Epithelial cell of esophagus (primary cell): Measurements from ENCODE around the gene IDUA.

Experiments
- DNase-seq: peaks from one replicate; pipeline ENCODE4 v3.0.0; 2010; ENCODE audit warnings: low read depth
- H3K4me3 ChIP-seq: 2 replicates; pipeline ENCODE4 v1.5.1; 2011; ENCODE audit warnings: mild to moderate bottlenecking, low read length, control low read depth
- TF ChIP-seq, protein P1 (sequence below): IDR thresholded peaks from 2 replicates; pipeline ENCODE4 v1.5.1; 2011; ENCODE audit warnings: low read depth, mild to moderate bottlenecking, low read length, control low read depth, inconsistent platforms; ENCODE audit not compliant: insufficient read depth; ENCODE audit errors: missing control alignments

IDUA gene

DNA sequence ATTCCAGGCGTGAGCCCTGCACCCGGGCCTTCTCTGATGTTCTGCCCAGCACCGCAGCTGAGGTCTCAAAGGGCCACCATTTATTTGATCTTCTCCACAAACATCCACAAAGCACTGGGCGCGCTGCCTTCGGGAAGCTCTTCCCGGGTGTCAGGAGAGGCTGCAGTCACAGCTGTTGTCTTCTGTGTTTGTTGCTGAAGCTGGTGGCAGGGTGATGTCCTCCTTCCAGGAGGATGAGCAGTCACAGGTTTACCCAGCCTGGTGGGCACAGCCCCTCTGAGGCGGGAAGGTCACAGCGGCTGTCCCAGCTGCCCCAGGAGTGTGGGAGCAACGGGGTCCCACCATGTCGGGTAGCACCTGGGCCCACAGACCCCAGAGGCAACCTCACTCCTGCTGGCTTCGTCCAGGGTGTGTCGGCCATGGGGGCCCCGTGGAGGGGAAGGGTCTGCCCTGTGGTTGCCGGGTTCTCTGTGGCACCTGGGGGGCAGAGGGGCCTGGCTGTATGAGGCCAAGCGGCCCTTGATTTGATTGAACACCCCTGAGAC lies 52.2 kb downstream of the IDUA start:
- TF ChIP-seq, protein P1, sequence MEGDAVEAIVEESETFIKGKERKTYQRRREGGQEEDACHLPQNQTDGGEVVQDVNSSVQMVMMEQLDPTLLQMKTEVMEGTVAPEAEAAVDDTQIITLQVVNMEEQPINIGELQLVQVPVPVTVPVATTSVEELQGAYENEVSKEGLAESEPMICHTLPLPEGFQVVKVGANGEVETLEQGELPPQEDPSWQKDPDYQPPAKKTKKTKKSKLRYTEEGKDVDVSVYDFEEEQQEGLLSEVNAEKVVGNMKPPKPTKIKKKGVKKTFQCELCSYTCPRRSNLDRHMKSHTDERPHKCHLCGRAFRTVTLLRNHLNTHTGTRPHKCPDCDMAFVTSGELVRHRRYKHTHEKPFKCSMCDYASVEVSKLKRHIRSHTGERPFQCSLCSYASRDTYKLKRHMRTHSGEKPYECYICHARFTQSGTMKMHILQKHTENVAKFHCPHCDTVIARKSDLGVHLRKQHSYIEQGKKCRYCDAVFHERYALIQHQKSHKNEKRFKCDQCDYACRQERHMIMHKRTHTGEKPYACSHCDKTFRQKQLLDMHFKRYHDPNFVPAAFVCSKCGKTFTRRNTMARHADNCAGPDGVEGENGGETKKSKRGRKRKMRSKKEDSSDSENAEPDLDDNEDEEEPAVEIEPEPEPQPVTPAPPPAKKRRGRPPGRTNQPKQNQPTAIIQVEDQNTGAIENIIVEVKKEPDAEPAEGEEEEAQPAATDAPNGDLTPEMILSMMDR, result no peak
- no peak overlapping the region for H3K4me3 ChIP-seq
- no peak for DNase-seq

DNA sequence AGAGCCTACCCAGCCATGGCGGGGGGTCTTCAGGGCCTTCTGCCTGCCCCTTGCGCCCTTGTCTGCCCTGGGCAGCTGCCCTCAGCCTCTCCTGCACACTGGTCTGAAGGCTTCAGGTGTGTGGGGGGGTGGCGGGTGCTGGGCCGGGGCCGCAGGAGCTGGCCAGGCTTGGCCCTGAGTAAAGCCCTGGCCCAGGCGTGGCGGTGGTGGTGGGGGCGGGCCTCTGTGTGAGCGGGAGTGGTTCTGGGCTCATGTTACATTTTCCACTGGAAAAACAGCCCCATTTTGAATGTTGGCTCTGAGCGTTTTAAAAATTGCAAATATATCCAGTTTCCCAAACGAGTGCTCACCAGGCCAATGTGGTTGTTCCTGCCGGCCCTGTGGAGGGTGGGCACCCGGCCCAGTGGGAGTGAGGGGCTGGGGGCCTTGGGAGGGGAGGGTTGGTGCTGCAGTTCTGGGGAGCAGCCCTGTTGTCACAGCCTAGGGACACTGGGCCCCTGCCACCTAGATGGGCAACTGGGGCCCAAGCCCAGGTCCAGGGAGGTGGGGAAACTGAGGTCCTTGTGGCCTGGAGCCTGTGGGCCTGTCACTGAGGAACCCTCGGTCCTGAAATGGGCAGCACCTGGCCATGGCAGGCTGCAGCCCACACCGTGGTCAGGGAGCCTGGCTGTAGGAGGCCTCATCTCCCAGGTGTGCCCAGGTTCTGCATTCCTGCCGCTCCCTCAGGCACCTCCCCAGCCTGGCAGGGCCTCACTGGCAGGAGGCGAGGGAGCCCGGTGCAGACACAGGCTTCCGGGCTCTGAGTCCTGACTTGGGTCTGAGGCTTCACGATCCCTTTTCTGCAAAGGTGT lies 52.9 kb downstream of the IDUA start:
- H3K4me3 ChIP-seq, result no peak overlapping the region
- TF ChIP-seq, protein P1, result no peak
- peak; percentile 53 for DNase-seq

DNA sequence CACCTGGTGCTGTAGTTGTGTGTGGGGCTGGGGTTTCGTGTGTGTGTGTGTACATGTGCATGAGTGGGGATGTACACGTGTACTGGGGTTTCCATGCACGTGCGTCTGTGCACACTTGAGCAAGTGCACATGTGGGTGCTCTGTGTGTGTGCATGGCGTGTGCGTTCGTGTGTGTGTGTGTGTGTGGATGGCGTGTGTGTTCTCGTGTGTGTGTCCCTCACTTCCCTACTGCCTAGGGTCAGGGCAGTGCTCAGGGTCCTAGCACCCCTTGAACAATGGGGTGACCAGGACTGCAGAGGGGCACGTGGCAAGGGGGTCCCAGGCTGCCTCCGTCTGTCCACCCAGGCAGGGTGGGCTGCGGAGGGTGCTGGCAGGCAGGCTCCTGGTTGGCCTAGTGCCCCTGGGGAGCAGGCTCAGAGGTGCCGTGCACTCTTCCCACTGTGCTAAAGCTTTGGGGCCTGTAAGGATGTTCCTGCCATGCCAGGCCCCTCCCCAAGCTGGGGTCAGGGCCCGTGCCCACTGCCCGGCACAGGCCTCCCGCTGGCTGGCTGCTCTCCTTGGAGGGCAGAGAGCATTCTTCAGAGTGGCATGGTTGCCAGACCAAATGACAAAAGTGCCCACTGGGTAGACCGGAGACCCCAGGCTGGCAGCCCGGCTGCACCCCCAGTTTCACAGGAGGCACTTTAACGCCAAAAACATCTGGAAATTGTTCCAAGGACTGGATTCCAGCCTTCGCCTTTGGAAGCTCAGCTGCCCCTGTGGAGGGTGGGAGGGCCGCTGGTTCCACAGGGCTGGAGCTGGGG lies 53.7 kb downstream of the IDUA start:
- DNase-seq, result no peak
- TF ChIP-seq, protein P1, result no peak
- no peak overlapping the region for H3K4me3 ChIP-seq

DNA sequence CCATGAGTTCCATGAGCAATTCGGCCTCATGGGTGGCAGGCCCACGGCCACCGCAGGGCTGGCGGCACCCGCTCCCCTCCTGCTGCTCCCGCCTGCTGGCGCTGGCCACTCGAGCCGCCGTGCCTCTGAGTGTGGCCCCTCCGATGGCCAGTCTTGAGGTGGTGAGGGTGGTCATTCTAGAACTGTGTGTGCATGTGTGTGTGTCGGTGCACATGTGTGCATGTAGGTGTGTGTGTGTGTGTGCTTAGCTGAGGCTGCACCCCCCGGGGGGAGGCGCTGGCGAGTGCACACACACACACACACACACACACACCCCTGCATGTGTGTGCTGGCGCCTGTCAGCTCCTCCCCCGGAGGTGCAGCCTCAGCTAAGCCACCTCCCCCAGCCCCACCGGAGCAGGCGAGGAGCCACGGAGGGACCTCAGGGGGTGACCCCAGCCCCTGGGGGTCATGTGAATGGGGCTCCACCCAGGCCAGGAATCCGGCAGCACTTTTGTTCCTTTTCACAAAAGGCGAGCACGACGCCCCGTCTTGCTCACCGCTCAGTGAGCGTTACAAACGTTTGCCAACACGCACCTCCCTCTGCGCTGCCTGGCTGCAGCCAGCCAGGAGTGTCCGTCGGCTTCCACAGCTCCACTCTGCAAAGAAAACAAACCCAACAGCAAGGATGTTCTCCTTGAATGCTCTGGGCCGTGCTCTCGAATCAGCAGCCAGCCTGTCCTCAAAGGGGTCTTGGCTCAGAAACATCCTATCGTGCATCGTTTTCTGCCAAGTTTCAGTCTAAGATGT lies 54.5 kb downstream of the IDUA start:
- DNase-seq, result peak; percentile 62
- no peak overlapping the region for H3K4me3 ChIP-seq
- TF ChIP-seq, protein P1, result no peak

DNA sequence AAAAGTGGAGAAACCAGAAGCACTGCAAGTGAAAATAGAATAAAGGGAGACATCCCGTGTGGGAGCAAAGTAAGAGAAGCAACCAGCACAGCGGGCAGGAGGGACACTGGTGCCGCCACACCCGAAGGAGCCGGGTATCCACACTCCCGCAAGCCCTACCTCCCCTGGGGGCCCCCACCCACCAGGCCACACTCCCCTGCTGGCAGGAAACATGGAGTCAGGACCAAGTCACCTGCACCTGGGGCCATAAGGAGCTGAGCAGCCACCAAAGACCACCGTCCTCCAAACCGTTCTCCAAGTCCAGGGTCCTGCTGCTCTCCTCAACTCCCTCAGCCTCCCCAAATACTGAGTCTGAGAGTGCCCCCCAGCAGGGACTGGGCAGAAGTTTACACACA lies 55.1 kb downstream of the IDUA start:
- no peak overlapping the region for H3K4me3 ChIP-seq
- TF ChIP-seq, protein P1, result no peak
- no peak for DNase-seq

DNA sequence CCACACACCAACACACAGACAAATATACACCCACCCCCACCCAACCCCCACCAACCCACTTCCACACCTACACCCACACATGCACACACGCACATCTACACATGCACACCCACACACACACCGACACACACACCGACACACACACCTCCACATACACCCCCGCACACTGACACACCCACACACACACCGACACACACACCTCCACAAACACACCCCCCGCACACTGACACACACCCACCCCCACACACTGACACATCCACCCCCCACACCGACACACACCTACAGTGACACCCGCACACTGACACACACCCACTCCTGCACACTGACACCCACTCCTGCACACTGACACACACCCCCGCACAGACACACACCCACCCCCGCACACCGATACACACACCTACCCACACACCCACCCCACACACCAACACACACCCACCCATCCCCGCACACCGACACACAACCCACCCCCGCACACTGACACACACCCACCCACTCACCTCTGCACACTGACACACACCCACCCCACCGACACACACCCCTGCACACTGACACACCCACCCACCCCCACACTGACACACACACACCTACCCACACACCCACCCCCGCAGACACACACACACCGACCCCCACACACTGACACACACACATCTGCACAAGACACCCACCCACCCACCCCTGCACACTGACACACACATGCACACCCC lies 55.7 kb downstream of the IDUA start:
- TF ChIP-seq, protein P1, result no peak
- no peak overlapping the region for H3K4me3 ChIP-seq
- no peak for DNase-seq
